C4-2B (cell line): ENCODE measurements around the gene GAL.

Experiments used
- ZFX ChIP-seq: fragments of 450-650 bp; IDR thresholded peaks from 2 replicates; pipeline ENCODE4 v1.6.1; 2017
- TF ChIP-seq, protein P1 (sequence below): fragments of 450-650 bp; conservative IDR thresholded peaks from 2 replicates; pipeline ENCODE4 v1.5.1; 2017; ENCODE audit warnings: mild to moderate bottlenecking

DNA sequence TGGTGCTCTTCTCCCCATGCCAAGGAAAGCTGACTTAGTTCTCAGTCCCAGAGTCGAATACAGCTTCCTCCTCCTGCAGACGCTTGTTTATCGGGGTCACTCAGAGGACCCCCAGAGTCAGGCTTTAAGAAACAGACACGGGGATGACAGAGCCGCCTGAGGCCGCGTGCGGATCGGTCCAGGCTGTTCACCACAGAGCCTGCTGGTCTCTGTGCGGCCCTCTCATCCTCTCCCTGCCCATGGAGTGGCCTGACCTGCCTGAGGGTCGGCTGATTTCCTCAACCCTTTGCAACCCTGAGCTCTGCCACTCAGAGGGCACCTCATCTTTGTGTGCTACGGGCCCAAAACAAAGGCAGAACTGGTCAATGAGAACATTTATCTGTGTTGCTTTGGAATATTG lies 2.1 kb downstream of the GAL start:
- TF ChIP-seq, protein P1, sequence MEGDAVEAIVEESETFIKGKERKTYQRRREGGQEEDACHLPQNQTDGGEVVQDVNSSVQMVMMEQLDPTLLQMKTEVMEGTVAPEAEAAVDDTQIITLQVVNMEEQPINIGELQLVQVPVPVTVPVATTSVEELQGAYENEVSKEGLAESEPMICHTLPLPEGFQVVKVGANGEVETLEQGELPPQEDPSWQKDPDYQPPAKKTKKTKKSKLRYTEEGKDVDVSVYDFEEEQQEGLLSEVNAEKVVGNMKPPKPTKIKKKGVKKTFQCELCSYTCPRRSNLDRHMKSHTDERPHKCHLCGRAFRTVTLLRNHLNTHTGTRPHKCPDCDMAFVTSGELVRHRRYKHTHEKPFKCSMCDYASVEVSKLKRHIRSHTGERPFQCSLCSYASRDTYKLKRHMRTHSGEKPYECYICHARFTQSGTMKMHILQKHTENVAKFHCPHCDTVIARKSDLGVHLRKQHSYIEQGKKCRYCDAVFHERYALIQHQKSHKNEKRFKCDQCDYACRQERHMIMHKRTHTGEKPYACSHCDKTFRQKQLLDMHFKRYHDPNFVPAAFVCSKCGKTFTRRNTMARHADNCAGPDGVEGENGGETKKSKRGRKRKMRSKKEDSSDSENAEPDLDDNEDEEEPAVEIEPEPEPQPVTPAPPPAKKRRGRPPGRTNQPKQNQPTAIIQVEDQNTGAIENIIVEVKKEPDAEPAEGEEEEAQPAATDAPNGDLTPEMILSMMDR, result no peak
- TF ChIP-seq ZFX, result no peak
